Inferior parietal cortex (tissue), 1 donor: ENCODE measurements around the gene KCNE3.

ENCODE experiments used
- DNase-seq: peaks from one replicate; pipeline ENCODE4 v3.0.0-alpha.2; 2016; ENCODE audit errors: extremely low spot score

The KCNE3 gene

DNA sequence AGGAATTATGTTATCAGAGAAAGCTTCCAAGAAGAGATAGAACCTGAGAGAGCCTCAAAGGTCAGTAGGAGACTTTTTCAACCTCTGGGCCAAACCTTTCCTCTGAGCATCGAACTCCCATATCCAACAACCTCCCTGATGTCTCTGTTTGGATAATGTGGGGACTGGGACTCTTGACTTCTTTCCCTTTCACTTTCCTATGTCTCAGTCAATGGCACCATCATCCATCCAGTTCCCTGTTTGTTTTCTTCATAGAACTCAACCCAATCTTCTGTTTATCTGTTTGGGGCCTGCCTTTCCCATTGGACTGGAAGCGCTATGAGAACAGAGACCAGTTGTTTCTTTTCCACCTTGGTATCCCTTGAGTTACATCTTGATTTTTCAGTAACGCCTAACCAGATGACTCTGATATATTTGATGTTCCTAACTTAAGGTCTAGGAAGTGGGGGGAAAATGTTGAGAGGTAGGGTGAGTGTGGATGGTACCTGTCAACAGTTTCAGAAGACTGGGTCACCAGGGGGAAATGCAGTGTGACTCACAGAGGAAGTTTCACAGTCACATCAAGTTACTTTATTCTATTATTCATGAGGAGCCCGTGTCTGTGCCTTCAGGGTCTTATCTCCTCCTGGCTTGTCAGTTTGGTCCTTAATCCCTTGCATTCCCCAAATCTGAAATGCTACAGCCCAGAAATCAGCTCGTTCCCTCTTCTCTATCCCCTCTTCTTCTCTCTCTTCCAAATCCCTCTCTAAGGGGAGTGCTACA lies 4.5 kb upstream of the KCNE3 start:
- DNase-seq: no peak

DNA sequence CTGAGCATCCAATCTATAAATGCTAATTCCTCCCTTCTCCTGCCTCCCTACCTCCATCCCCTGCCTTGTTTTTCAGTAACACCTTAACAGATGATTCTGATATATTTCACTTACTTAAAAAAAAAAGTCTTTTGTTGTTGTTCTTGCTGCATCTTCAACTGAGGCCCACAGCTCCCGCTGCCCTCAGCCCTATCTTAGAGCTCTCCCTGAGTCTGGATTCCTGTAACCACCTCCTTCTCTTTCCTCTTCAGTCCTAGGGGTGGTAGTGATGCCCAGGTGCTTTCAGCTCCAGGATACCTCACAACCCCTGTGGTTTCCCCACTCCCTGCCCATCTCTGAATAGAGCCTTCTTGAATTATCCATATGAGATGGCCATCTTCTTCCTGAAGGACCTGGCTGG lies 3.7 kb upstream of the KCNE3 start:
- no peak for DNase-seq

DNA sequence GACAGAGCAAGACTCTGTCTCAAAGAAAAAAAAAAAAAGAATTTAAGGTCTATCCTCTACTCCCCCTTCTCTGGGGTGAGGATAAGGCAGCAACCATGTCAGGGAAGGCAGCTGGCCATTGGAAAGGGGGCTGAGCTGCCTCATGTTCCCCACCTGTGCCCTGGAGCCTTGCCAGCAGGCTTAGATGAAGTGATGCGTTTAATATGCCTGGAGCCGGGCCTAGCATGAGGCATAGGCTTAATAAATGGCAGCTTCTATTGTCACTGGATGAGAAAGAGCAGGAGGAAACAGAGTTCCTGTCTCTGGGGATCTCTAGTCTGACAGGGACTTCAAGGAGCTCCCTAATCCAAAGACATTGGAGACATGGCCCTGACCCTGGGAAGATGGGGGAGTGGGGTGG lies 3.2 kb upstream of the KCNE3 start:
- no peak for DNase-seq

DNA sequence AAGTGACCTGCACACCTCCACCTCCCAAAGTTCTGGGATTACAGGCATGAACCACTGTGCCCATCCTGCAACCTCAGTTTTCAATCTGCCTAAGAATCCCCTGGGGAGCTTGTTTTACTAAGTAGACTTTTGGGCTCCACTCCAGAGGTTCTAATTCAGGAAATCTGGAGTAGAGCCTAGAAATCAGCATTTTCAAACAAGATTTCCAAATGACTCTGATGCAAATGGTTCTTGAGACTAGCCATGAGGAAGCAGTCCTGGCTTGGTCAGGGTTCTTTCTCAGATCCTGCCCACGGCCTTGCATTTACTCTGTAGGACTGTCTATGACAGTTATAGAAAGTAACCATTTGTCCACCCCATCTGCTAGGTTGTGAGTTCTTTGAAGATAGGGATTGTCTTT lies 1.6 kb upstream of the KCNE3 start:
- no peak for DNase-seq

DNA sequence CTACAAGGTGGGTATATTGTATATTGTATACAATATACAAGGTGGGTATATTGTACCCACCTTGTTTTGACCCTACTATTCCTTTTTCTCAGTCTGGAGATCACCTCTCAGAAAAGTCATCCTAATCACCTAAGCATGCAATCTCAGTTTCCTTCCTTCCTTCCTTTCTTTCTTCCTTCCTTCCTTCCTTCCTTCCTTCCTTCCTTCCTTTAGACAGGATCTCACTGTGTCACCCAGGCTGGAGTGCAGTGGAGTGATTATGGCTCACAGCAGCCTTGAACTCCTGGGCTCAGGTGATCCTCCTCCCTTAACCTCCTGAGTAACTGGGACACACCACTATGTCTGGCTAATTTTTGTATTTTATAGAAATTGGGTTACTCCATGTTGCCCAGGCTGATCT lies 1.2 kb upstream of the KCNE3 start:
- DNase-seq: no peak

DNA sequence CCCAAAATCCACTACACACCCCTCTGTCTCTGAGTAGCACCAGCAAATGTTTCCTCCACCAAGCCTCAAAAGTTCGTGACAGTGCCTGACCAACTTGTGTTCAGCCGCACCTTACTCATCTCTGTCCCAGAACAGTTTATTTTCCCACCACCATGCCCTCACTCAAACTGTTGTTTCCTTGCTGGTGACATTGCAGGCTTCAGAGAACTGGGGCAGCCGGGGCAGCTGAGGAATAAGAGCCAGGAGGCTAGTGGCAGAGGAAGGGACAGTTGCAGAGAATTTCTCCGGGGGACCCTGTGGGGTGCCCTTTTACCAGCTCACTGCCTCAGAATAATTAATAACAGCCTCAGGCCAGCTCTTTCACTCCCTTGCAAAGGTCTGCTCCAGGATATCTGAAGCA lies 709 bp upstream of the KCNE3 start:
- DNase-seq: no peak

DNA sequence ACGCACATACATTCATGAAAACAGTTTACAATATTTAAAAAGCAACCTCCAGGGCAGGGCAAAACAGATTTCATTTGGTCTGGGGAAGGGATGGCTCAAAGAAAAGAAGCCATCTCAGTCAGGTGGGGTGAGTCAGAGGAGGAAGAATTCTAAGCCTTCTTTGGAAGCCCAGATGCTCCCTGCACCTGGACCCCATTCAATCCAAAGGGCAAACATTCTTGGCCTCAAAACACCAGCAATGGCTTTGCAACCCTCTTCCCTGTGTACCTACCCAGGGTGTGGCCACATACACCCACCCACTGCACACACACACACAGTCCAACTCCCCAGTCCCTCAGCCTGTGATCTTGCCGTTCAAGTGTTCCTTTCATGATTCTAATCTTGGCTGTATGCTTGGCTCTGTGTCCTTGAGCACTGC lies 2.0 kb downstream of the KCNE3 start:
- no peak for DNase-seq

DNA sequence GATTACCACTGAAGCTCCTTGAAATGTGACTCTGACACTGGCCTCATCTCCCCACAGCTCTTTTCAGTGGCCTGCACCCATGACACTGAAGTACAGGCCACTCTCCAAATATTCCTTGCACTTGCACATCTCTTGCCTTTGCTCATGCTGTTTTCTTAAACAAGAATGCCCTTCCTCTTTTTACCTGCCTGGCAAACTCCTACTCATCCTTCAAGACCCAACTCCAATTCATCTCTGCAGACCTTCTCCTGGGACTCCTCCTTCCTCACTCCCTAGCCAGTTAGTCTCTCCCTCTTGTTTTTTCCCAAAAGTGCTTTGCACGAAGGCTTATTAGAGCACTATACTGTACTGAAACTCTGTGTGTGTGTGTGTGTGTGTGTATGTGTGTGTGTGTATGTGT lies 2.6 kb downstream of the KCNE3 start:
- DNase-seq: no peak

DNA sequence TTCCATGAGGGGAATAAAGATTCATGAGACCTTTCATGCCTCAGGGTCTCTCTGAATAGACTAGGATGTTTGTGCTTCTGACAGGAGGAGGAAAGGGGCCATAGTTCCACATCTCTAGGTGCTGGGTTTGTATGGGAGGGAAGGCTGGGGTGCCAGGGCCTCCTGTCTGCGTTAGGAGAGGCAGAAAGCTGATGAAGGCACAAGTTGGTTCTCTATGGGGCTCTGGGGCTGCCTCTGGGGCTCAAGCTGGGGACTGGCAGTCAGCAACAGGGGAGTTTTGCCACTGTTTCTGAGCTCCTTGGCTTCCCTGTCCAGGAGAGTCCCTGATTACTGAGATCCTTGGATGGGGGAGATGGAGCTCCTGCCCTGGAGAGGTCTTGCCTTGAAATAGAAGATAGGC lies 4.1 kb downstream of the KCNE3 start:
- no peak for DNase-seq

DNA sequence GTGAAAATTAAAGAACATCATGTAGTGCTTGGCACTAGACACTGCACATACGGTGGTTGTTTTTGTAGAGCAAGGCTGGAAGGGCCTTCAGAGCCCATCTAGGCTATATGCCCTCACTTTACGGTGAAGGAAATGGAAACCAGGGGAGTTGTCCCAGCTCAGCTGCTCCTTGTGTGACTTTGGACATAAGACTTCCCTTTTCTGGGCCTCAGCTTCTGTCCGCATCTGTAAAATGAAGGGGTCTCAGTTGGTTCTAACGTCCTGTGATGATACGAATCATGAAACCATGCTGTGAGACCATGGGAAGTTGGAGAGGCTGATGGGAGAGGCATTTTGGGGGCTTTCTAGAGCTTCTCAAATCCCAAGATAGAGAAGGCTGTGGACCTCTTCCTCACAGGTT lies 4.7 kb downstream of the KCNE3 start:
- no peak for DNase-seq

DNA sequence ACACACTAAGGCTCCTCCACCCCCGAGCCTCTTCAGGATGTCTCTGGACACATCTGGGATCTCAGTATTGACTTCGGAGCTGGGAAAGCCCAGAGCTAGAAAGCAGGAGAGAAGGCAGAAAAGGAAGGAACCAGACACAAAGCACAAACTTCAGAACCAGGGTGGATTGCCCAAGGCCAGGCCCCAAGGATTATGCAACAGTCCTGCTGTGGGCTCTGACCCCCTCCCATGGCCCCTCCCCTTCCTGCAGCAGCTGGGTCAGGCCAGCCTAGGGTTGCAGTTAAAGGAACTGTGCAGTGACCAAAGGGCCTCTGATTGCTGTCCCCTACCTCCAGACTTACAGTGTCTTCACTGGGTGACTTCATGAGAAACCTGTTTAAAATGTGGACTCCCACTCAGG lies 5.3 kb downstream of the KCNE3 start:
- no peak for DNase-seq

DNA sequence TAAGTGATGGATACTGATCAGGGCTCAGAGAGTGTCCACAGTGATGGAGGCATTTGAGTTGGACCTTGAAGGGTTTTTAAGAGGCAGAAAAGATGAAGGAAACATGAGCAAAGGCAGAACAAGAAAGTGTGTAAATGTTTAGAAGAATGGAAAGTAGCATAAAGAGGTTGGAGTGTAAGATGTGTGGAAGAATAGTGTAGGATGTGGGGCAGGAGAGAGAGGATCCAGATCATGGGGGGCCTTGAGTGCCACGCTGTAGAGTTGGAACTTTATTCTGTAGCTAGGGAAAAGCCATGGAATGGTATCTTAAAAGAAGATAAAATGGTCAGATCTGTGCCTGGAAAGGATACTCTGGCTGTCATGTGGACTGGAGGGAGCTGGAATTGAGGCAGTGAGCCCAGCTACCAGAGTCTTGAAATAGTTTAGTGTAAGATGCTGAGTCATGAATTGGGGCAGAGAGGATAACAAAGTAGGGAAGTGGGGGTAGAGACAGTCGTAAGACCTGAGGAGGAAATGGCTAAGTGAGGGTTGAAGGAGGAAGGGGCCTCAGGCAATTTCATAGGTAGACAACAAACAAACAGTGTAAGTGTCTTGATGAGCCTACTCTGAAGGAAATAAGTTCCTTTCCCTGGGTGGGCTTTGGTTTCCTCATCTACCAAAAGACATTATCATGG lies 6.7 kb downstream of the KCNE3 start:
- no peak for DNase-seq

DNA sequence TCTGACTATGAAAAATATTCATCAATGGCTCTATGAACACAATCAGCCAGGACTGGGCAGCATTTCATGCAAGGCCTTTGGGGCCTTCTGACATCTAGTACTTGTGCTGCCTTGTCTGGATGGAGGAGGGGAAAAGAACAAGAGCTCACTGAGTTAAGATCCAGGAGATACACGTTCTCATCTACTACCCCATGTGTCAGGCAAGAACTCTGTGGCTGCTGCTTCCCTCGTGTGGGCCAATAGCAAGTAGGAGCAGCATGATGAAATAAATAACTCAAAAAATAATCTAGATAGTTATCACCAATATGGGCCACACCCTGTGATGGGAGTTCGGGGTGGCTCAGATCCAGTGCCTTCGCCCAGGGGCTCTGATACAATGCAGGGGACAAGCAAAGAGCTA lies 7.3 kb downstream of the KCNE3 start:
- DNase-seq: no peak

DNA sequence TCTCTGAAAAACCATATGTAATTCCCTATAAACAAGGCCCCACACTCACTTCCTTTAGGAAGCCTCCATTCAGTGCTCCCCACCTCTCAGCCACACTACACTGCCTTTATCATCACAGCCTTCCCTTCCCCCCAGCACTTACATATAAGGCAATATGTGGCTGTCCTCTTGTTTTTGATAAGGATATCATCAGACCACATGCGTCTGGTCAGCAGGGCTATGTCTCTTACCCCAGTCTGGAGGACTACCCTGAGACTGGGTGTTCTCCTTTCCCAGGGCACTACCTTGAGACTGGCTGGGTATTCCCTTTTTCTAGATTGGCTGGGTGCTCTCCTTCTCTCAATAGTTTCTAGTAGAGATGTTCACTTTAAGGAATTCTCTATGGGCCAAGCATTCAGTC lies 7.8 kb downstream of the KCNE3 start:
- DNase-seq: no peak

DNA sequence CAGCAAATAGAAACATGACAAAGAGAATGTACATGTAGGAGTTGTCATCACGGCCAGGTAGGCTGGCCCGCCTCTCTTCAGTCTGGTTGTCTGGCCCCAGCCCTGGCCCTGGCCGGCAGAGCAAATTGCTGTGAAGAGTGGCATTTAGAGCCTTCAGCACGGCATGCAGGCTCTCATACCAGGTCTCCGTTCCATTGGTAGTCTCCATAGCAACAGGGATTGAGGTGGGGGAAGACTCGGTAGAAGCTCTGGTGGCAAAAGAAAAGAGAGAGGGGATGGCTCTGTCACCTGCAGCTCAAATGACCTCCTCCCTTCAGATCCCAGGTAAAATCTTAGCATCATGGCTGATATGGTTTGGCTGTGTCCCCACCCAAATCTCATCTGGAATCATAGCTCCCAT lies 10.0 kb downstream of the KCNE3 start:
- DNase-seq: no peak

DNA sequence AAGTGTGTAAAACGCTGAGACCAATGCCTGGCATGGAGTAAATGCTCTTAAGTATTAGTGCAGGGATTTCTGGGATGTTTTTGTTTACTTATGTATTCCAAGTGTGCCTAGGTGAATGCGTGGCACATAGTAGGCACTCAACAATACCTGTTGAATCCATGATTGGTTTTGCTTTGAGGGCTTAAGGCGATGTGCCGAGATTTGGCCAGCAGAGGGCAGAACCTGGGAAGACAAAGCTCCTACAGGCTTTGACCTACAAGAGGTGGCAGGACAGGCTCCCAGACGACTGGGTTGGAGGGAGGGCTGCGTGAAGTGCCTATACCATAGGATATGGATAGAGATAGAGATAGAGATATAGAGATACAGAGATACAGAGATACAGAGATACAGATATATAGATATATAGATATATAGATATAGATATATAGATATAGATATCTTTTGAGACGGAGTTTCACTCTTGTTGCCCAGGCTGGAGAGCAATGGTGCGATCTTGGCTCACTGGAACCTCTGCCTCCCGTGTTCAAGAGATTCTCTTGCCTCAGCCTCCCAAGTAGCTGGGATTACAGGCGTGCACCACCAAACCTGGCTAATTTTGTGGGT lies 13.9 kb downstream of the KCNE3 start:
- peak; percentile 42 for DNase-seq

DNA sequence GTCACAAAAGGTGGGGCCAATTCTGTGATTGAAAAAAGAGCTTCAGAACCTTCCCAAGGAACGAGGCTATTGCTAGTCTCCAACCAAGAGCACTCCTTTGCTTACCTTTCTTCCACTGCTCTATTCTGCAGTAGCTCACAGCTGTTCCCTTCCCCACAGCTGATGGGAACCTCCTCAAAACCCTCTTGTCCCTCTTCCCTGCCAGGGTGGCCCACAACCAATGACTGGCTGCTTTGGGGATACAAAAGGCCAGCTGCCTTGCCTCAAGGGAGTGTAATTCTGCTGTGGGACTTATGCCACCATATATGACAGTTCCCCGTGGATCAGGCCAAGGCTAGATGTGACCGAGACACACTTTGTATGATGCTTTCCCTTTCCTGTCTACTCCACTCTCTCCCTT lies 15.0 kb downstream of the KCNE3 start:
- DNase-seq: no peak

DNA sequence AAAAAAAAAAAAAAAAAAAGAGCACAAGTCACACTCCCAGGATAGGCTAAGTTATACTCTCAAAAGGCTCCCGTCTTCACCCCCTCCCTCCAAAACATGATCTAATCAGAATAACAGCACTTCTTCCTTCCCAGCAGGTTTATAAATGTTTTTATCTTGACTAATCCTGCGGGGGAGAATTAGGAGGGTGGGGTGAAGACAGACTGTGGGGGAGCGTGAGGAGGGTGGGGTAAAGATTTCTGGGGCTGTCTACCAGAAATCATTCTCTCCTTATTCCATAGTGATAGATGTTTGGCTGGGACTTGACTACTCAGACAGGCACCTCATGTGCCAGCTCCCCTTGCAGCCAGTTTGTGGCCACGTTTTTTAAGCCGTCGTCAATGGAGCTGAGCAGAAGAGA lies 17.0 kb downstream of the KCNE3 start:
- no peak for DNase-seq

DNA sequence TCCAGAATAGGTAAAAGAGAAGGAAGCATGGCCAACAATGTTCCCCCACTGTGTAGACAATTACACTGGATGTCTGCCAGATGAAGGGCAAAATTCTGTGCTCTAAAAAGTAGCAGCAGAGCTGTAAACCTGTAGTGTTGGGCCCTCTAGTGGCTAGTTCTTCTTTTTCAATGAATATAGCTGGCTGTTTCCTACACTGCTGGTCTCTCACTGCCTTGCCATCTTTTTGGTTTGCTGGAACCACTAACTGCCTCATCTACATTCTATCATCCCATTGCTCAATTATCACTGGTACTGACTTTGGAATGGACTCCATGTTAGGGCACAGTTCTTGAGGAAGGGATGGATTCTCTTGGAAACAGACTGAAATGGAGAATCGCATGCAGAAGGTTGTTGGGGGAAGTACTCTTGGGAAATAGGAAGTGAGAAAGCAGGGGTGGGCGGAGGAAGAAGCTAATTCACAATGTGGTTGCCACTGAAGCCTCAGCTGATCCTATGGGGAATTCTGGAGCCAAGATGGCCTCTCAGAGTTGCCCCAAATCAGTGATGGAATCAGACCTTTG lies 17.9 kb downstream of the KCNE3 start:
- DNase-seq: peak; percentile 87

DNA sequence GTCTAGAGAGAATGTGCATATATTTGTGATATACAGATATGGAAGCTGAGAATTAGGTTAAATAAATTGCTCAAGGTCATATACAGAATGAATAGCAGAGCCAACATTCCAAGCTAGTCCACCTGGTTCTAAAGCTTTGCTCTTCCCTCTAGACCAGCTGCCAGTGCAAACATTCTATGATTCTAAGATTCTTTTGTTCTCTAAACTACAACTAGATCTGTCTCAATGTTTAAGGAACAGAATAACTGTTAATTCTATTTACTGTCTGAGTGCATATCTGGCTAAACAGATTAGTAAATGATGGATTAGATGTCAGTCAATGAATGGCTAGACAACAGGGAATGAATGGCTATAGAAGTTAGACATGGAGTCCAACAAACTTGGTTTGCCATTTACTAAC lies 19.6 kb downstream of the KCNE3 start:
- DNase-seq: no peak

DNA sequence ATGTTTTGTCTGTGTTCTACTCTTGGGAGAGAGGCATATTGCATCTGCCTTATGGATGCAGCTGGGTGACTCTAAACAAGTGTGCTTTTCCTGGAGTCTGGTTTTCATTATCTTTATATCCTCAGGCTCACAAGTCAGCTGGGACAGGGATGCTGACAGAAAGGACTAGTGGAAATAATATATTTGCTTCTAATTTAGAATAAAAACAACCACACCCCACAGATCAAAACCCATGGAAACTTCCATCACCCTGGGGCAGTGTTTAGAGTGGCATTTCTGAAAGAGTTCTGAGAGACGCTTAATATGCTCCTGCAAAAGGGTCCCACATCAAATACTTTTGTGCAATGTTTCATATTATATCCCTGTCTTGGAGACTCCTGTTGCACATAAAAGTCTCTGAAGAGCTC lies 20.8 kb downstream of the KCNE3 start:
- DNase-seq: no peak

DNA sequence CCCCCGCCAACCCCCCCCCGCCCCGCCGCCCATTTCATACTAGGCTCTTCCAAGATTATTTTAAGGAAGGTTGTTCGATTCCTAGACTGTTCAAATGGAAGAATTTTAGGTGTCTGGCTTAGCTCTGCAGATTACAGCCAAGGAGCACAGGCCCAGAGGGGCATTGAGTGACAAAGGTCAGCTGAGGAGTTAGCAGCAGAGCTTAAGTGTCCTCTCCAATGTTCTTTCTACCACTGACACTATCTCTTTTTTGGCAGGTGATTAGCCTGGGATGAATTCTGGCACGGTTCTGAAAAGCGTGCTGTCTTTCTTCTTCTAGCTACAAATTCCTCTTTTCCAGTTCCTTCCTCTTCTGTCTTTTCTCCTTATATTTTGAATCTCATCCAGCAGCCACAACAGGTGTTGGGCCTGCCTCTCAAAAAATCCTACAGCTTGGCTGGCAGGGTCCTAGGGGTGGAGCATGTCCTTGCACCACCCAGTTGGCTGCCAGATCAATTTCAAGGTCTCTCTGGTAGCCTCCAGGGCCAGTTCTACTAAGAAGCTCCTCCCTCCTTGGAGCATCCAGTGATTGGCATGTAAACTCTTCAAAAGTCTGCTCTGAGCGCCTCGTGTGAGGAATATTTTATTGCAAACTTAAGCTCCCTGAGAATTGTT lies 23.0 kb downstream of the KCNE3 start:
- no peak for DNase-seq
